Measurements from ENCODE around the gene PRM2. TPM values are rescaled to one million over a fixed set of nuclear protein-coding genes. Genes with fewer than 3 reads are reported as not detected.
A peak's percentile ranks its signal among the peaks of the same experiment; 100 is the strongest.

PRM2 gene
- total and polyA plus RNA-seq, 5 donors from 2014 or later, result not detected

DNA sequence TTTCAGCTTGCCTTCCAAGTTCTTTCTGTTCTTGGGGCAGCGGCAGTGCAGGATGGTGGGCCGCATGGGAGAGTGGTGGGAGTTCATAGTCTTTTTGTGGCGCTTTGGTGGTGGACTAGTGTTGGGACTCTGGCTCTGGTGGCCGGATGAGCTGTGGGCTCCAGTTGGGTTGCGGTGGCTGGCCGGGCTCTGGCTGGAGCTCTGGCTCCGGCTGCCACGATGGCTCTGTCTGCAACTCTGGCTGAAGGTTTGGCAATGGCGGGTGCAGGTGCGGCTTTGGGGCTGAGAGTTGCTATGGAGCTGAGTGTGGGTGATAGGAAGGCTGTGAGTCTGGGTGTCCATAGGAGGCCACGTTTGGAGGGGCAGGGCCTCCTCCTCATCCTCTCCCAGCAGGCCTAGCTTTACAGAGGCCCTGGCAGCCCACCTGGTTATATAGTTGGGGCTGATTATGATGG, 7.3 kb downstream of the PRM2 start, which contains the start of gene TNP2:
TSS of gene TNP2 (minus strand) at position 405 of the 455 bp plus-strand sequence. CDS start at position 342, 63 bp downstream.
- H3K27ac Mint-ChIP-seq, result peak within 1 kb of the TSS in 1 of 3 donors; percentile 85

DNA sequence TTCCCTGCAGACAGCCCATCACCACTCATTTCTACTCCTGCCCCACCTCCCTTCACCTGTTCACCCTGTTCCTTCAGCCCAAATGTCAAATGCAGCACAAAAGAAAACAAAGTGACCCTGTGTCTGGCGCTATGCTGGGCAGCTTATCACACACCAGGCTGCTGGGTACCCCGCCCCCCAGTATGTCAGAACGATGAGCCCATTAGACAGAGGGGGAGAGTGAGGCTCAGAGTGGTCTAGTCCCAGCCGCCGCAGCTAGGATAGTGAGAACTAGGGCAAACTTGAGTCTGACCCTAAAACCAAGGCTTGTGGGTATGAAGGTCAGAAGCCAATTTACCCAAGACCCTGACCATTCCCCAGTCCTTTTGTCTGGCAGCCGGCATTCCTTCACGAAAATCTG, 11.2 kb downstream of the PRM2 start:
- H3K4me3 ChIP-seq (ENCODE audit: low read depth, low read length), result no peak overlapping the region
- Mint-ChIP-seq H3K4me1 (peaks cover 5 to 24% (median 12%) of the 10 kb centered on the region in 4 donors), H3K27ac (peak overlapping the region in 1 of 3 donors; percentile 77), H3K9me3 (no peaks in the 10 kb centered on the region), H3K36me3 (no peaks in the 10 kb centered on the region), H3K4me3 (no peak overlapping the region), H3K27me3 (no peaks in the 10 kb centered on the region)
- H3K27me3 ChIP-seq (ENCODE audit: control insufficient read depth, insufficient read depth, low read length), result no peaks in the 10 kb centered on the region
- peaks cover 12% of the 10 kb centered on the region for H3K4me1 ChIP-seq (ENCODE audit: control insufficient read depth, insufficient read depth, low read length, poor library complexity, severe bottlenecking)
- H3K36me3 ChIP-seq (ENCODE audit: control insufficient read depth, insufficient read depth, low read length), result no peaks in the 10 kb centered on the region
- H3K9me3 ChIP-seq (ENCODE audit: control insufficient read depth in 2 of 2, low read length in 2 of 2), result no peaks in the 10 kb centered on the region
- ATAC-seq (ENCODE audit: low read depth in 2 of 2) (no peak), DNase-seq (no peak)
- no peak overlapping the region for H3K27ac ChIP-seq (ENCODE audit: insufficient read depth, low read length, poor library complexity, severe bottlenecking)

More for the DNA sequence above, 7.3 kb downstream of the PRM2 start, which contains the start of gene TNP2:
- H3K4me3 Mint-ChIP-seq, result peak within 1 kb of the TSS in 1 of 4 donors; percentile 55
- peaks cover 1 to 9% (median 4%) of the 10 kb centered on the region in 4 donors for H3K4me1 Mint-ChIP-seq
- peaks cover 3% of the 10 kb centered on the region for H3K4me1 ChIP-seq (ENCODE audit: control insufficient read depth, insufficient read depth, low read length, poor library complexity, severe bottlenecking)
- no peaks in the 10 kb centered on the region for H3K36me3 ChIP-seq (ENCODE audit: control insufficient read depth, insufficient read depth, low read length)
- no peak within 1 kb of the TSS for H3K27ac ChIP-seq (ENCODE audit: insufficient read depth, low read length, poor library complexity, severe bottlenecking)
- ATAC-seq (ENCODE audit: low read depth in 2 of 2) (no peak), DNase-seq (no peak)
- H3K9me3 ChIP-seq (ENCODE audit: control insufficient read depth in 2 of 2, low read length in 2 of 2), result no peaks in the 10 kb centered on the region
- H3K36me3 Mint-ChIP-seq, result no peaks in the 10 kb centered on the region
- H3K27me3 Mint-ChIP-seq, result peaks cover 5% of the 10 kb centered on the region
- no peaks in the 10 kb centered on the region for H3K9me3 Mint-ChIP-seq
- H3K4me3 ChIP-seq (ENCODE audit: low read depth, low read length), result no peak within 1 kb of the TSS
- H3K27me3 ChIP-seq (ENCODE audit: control insufficient read depth, insufficient read depth, low read length), result no peaks in the 10 kb centered on the region

DNA sequence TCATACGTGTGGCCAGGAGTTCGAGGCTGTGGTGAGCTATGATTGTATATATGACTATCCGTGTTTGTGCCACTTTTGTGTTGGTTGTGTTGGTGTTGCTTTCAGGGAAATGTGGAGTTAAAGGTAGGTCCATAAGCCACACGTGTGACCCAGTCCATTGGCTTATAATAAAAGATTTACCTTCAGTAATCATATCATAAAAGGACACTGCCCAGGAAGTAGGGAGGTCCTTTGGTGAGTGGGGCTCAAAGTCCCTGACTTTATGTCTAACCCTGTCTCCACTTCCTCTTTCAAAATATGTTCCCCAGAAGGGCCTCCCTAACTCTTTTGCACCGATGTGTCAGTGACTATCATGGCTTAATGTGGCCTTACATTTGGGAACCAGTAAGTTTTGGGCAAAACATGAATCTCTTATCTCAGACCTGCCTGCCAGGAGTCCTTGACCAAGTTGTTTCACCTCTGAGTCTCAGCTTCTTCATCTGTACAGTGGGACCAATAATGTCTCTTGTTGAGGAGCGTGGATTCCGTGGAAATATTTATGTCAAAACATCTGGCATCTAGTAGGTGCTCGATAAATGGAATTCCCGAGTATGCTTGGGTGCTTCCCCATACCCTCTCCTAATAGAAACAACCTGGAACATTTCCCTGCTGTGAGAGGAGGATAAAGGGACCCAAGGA, 12.0 kb downstream of the PRM2 start:
- Mint-ChIP-seq H3K27ac (peak overlapping the region; percentile 49 to 76 (median 64)), H3K4me3 (peak overlapping the region in 3 of 4 donors; percentile 32 to 38 (median 34)), H3K9me3 (no peaks in the 10 kb centered on the region), H3K4me1 (peaks cover 5 to 30% (median 12%) of the 10 kb centered on the region in 4 donors), H3K27me3 (no peaks in the 10 kb centered on the region), H3K36me3 (no peaks in the 10 kb centered on the region)
- Histone ChIP-seq H3K9me3 (ENCODE audit: control insufficient read depth in 2 of 2, low read length in 2 of 2) (no peaks in the 10 kb centered on the region), H3K27ac (ENCODE audit: insufficient read depth, low read length, poor library complexity, severe bottlenecking) (no peak overlapping the region), H3K4me1 (ENCODE audit: control insufficient read depth, insufficient read depth, low read length, poor library complexity, severe bottlenecking) (peaks cover 12% of the 10 kb centered on the region), H3K4me3 (ENCODE audit: low read depth, low read length) (no peak overlapping the region), H3K27me3 (ENCODE audit: control insufficient read depth, insufficient read depth, low read length) (no peaks in the 10 kb centered on the region), H3K36me3 (ENCODE audit: control insufficient read depth, insufficient read depth, low read length) (no peaks in the 10 kb centered on the region)
- DNase-seq (peak in 1 of 3 donors; percentile 39), ATAC-seq (ENCODE audit: low read depth in 2 of 2) (no peak)

- H3K4me1 Mint-ChIP-seq, result peaks cover 5 to 33% (median 14%) of the 10 kb centered on the region in 4 donors
- H3K27me3 Mint-ChIP-seq, result no peaks in the 10 kb centered on the region
- H3K36me3 Mint-ChIP-seq, result no peaks in the 10 kb centered on the region
- Histone ChIP-seq H3K9me3 (ENCODE audit: control insufficient read depth in 2 of 2, low read length in 2 of 2) (no peaks in the 10 kb centered on the region), H3K4me1 (ENCODE audit: control insufficient read depth, insufficient read depth, low read length, poor library complexity, severe bottlenecking) (peaks cover 15% of the 10 kb centered on the region), H3K36me3 (ENCODE audit: control insufficient read depth, insufficient read depth, low read length) (no peaks in the 10 kb centered on the region), H3K27ac (ENCODE audit: insufficient read depth, low read length, poor library complexity, severe bottlenecking) (no peak overlapping the region), H3K27me3 (ENCODE audit: control insufficient read depth, insufficient read depth, low read length) (no peaks in the 10 kb centered on the region), H3K4me3 (ENCODE audit: low read depth, low read length) (no peak overlapping the region)
- no peaks in the 10 kb centered on the region for H3K9me3 Mint-ChIP-seq
- peak overlapping the region in 3 of 4 donors; percentile 32 to 38 (median 34) for H3K4me3 Mint-ChIP-seq
- DNase-seq (peak in 2 of 3 donors; percentile 45 to 79), ATAC-seq (ENCODE audit: low read depth in 2 of 2) (peak; percentile 70 to 80)
- H3K27ac Mint-ChIP-seq, result peak overlapping the region; percentile 49 to 76 (median 64)
Observed at GRCh38 chr16:11263737-11264136, 12.5 kb downstream of the PRM2 start.

GRCh38 chr16:11262915-11263314, 13.4 kb downstream of the PRM2 start:
- Histone ChIP-seq H3K27ac (ENCODE audit: insufficient read depth, low read length, poor library complexity, severe bottlenecking) (no peak overlapping the region), H3K4me3 (ENCODE audit: low read depth, low read length) (no peak overlapping the region), H3K27me3 (ENCODE audit: control insufficient read depth, insufficient read depth, low read length) (no peaks in the 10 kb centered on the region), H3K9me3 (ENCODE audit: control insufficient read depth in 2 of 2, low read length in 2 of 2) (no peaks in the 10 kb centered on the region), H3K36me3 (ENCODE audit: control insufficient read depth, insufficient read depth, low read length) (no peaks in the 10 kb centered on the region), H3K4me1 (ENCODE audit: control insufficient read depth, insufficient read depth, low read length, poor library complexity, severe bottlenecking) (peaks cover 21% of the 10 kb centered on the region)
- Mint-ChIP-seq H3K27me3 (no peaks in the 10 kb centered on the region), H3K4me3 (peak overlapping the region in 1 of 4 donors; percentile 29), H3K4me1 (peaks cover 5 to 41% (median 19%) of the 10 kb centered on the region in 4 donors), H3K36me3 (no peaks in the 10 kb centered on the region), H3K27ac (peak overlapping the region in 2 of 3 donors; percentile 70 to 76), H3K9me3 (no peaks in the 10 kb centered on the region)
- ATAC-seq (ENCODE audit: low read depth in 2 of 2), result no peak
- DNase-seq, result no peak

DNA sequence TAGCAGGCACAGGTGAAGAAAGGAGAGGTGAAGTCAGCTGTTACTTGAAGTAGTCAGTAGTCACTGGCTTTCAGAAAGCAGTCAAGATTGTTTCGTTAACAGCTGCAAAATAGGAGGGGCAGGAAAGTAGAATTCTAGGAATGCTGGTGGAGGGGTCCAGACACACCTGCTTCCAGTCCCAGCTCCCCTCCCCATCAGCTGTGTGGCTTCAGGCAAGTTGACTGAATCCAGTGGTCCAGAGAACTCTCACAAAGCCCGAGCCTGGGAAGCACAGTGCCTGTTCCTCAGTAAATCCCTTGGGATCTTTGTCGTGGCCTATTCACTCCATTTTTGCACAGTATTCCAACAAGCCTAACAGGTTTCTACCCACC, 15.7 kb downstream of the PRM2 start:
- no peaks in the 10 kb centered on the region for H3K27me3 ChIP-seq (ENCODE audit: control insufficient read depth, insufficient read depth, low read length)
- H3K36me3 Mint-ChIP-seq, result no peaks in the 10 kb centered on the region
- no peak overlapping the region for H3K4me3 ChIP-seq (ENCODE audit: low read depth, low read length)
- ATAC-seq (ENCODE audit: low read depth in 2 of 2) (no peak), DNase-seq (no peak)
- H3K4me1 Mint-ChIP-seq, result peaks cover 5 to 55% (median 29%) of the 10 kb centered on the region in 4 donors
- peaks cover 32% of the 10 kb centered on the region for H3K4me1 ChIP-seq (ENCODE audit: control insufficient read depth, insufficient read depth, low read length, poor library complexity, severe bottlenecking)
- no peaks in the 10 kb centered on the region for H3K9me3 Mint-ChIP-seq
- H3K27ac Mint-ChIP-seq, result peak overlapping the region in 2 of 3 donors; percentile 38 to 84
- H3K27me3 Mint-ChIP-seq, result no peaks in the 10 kb centered on the region
- H3K27ac ChIP-seq (ENCODE audit: insufficient read depth, low read length, poor library complexity, severe bottlenecking), result no peak overlapping the region
- peak overlapping the region in 1 of 4 donors; percentile 71 for H3K4me3 Mint-ChIP-seq
- no peaks in the 10 kb centered on the region for H3K9me3 ChIP-seq (ENCODE audit: control insufficient read depth in 2 of 2, low read length in 2 of 2)
- H3K36me3 ChIP-seq (ENCODE audit: control insufficient read depth, insufficient read depth, low read length), result no peaks in the 10 kb centered on the region

GRCh38 chr16:11259655-11260595, 16.4 kb downstream of the PRM2 start:
- no peak overlapping the region for H3K27ac ChIP-seq (ENCODE audit: insufficient read depth, low read length, poor library complexity, severe bottlenecking)
- H3K27me3 Mint-ChIP-seq, result no peaks in the 10 kb centered on the region
- no peak for ATAC-seq (ENCODE audit: low read depth in 2 of 2)
- no peaks in the 10 kb centered on the region for H3K27me3 ChIP-seq (ENCODE audit: control insufficient read depth, insufficient read depth, low read length)
- no peaks in the 10 kb centered on the region for H3K9me3 Mint-ChIP-seq
- peaks cover 5 to 55% (median 29%) of the 10 kb centered on the region in 4 donors for H3K4me1 Mint-ChIP-seq
- no peaks in the 10 kb centered on the region for H3K9me3 ChIP-seq (ENCODE audit: control insufficient read depth in 2 of 2, low read length in 2 of 2)
- peaks cover 33% of the 10 kb centered on the region for H3K4me1 ChIP-seq (ENCODE audit: control insufficient read depth, insufficient read depth, low read length, poor library complexity, severe bottlenecking)
- H3K27ac Mint-ChIP-seq, result peak overlapping the region in 2 of 3 donors; percentile 75 to 84
- peak overlapping the region in 3 of 4 donors; percentile 46 to 71 (median 56) for H3K4me3 Mint-ChIP-seq
- DNase-seq, result no peak
- H3K36me3 Mint-ChIP-seq, result no peaks in the 10 kb centered on the region
- no peak overlapping the region for H3K4me3 ChIP-seq (ENCODE audit: low read depth, low read length)
- no peaks in the 10 kb centered on the region for H3K36me3 ChIP-seq (ENCODE audit: control insufficient read depth, insufficient read depth, low read length)

Measured in CD4-positive, CD25-positive, alpha-beta regulatory T cell (primary cell).